OCI-M2 (cell line): ENCODE measurements around the gene DDOST.
"Not testable (repeated sequence)": the region's sequence is repeated elsewhere in the genome, so short reads cannot be mapped to it uniquely, and the experiment has no call there.

Source experiments
- DNase-seq: peaks from one replicate; lab custom pipeline; 2025; ENCODE audit not compliant: unreplicated experiment; lab: John Stamatoyannopoulos, UW

DDOST gene

DNA sequence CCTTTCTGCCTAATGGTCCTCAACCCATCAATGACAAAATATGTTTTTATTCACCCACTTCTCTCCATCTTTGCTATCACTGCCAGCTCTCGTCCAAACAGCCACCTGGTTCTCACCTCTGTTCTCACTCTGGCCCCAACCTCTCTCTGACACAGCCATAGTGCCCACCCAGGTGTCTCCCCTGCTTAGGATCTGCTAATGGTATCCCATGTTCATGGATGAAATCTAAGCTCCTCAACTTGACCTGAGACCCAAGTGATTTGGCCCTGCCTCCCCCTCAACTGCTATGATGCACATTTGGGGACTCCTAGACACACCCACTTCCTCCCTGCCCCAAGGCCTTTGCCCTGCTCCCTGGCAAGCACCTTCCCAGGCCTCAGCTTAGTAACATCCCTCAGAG lies 30.7 kb upstream of the DDOST start:
- DNase-seq: no peak

DNA sequence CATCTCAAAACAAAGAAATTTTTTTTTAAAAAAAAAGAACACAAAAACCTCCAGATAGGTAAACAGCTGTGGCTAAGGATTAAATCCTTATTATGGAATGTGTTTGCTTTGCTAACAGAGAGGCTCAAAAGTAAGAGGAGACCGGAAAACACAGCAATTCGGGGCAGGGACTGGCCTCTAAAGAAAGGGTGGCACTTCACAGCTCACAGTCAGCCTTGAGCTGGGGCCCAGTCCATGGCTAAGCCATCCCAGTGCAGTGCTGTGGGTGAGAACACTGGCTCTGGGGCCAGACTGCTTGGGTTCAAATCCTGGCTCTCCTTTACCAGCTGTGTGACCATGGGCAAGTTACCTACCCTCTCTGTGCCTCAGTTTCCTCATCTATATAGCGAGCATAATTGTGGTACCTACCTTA lies 28.5 kb upstream of the DDOST start:
- no peak for DNase-seq

DNA sequence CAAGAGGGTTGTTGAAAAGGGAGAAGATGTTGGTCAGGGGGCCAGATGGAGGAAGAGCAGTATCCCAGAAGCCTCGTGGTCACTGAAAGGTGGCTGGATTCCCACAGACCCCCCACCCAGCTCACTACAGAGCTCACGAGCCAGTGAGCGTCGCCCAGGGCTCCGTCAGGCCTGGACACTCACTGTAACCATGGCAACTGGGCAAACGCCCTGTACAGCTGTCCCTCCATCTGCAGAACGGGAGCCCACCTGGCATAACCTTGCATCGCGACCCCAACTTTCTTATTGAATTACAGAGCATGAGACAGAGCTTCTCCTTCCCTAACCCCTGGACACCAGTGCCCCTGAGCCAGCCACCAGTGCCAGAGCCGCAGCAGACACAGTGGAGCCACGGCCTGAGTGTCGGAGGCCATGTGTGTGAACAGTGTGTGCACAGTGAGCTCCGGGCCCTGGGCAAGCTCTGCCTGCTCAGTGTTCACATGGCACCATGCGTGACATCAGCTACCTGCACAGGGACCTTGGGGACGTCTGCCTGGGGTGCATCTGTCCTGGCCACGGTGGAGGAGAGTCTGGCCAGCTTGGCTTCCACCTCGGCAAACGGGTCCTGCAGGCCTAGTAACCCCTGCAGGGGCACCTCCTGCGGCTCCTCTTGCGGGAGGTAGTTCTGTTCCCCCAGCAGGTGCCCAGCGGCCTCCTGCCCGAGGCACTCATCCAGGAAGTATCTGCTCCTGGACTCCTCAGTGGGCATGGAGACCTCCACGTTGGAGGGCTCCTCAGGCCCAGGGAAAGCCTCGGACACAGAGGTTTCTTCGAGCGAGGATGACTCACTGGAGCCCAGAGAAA lies 25.9 kb upstream of the DDOST start:
- no peak for DNase-seq

DNA sequence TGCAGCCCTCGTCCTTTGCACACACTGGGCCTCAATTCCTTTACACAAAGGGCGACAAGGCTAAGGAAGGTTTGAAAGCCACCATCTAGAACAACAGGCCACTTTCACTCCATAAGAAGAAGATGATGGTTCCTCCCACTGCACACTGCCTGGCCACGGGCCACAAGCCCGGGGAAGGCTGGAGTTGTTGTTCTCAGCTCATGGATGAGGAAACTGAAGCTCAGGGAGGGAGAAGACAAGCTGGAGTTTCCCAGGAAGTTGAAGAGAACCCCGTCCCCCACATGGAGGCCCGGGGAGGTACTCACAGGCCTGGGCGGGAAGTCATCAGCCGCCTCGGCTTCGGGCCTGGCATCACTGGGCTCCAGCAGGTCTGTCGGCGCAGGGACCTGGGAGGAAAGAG lies 24.6 kb upstream of the DDOST start:
- no peak for DNase-seq

DNA sequence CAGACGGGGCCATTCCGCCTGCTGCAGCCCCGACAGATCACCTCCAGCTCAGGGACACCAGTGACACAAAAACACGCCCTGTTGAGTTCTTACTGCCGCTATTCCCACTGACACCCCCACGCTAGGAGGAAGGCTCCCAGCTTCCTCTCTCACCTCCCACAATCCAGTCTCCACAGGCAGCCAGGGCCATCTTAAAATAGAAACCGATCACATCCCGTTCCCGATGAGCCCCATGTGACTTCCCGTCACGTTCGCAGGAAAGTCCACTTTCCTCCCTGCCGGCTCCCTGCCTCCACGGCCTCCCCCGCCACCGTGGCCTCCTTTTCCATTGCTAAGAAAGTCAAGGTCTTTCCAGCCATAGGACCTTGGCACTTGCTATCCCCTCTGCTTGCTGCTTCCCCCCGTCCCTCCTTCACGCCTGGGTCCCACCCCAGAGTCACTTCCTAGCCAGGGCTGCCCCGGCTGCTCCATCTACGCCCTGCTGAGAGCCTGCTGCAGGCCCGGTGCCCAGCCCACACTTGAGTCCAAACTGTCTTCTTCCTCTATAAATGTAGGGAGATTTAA lies 24.0 kb upstream of the DDOST start:
- DNase-seq: no peak

DNA sequence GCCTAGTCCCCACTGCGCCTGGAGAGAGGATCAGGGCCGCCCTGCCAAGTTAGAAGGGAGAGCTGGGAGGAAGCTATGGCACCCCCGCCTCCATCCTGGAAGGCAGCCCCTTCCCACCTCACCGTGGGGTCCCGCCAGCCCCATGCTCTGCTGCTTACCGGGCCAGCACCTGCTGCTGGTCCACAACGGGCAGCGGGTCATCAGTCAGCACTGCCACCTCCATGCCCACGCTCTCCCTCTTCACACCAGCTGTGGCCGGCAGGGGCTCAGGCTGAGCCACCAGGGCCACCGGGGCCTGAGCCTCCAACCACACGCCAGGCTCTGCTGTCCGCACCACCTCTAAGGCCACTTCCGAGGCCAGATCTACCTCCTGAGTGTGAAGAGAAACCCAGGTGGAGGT lies 23.5 kb upstream of the DDOST start:
- DNase-seq: no peak

DNA sequence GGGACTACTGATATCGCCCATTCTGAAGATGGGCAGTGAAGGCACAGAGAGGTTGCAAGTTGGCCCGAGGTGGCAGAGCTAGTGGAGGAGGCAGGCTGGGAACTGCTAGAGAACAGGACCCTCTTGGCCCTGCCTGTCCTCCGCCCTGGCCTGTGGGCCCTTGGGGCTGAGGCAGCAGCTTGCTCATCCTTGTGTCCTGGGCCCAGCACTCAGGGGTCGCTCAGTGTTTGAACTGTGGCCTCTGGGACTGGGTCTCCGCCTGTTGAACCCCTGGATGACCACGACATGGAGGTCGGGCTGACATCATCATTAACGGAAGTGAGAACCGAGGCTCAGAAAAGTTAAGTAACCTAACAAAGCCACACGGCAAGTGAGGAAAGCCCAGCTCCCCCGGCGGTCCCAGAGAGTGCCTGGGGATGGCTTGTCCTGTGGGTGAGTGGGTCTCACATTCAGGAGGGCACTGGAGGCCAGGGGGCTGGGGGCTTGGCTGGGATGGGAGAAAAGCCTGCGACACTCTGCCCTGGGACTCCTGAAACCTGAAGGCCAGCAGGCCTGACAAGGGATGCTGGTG lies 23.0 kb upstream of the DDOST start:
- no peak for DNase-seq

DNA sequence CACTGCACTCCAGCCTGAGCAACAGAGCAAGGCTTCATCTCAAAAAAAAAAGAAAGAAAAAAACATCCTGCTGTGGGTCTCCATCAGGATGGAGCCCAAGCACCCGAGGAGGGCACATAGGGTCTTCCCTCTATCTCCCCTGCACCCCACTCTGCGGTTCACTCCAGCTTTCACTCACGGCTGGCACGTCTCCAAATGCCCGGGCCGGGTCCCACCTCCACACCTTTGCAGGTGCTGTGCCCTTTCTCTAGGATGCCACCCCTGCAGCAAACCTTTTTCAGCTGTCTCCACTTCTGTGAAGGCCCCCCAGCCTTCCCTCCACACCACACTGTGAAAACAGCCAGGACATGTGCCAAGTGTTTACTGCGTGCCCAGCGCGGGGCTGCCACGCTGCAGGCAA lies 22.4 kb upstream of the DDOST start:
- no peak for DNase-seq

DNA sequence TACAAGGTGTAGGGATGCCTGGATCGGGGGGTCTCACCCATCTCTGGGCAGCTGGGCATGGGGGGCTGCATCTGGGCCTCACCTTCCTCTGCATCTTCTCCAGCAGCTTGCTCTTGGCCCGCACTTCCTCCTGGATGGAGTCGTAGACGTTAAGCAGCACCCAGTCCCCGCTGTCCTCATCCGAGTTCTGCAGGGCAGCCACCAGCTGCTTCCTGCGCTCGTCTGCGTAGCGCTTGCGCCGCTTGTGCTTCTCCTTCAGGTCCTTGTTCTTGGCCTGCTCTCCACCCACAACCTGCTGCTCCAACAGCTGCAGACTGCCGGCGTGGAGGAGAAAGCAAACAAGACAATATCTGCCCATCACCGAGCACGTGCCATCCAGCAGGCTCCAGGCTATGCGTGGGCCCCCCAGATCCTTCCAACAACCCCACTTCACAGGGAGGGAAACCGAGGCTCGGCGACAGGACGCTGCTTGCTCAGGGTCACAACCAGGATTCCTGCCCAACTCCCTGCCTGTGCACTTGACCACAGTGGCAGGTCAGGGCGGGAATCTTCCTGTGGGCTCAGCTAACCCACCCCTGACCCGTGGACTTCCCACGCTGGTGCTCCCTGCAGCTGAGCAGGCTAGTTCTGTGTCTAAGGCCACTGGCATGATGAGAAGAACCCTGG lies 21.5 kb upstream of the DDOST start:
- no peak for DNase-seq

DNA sequence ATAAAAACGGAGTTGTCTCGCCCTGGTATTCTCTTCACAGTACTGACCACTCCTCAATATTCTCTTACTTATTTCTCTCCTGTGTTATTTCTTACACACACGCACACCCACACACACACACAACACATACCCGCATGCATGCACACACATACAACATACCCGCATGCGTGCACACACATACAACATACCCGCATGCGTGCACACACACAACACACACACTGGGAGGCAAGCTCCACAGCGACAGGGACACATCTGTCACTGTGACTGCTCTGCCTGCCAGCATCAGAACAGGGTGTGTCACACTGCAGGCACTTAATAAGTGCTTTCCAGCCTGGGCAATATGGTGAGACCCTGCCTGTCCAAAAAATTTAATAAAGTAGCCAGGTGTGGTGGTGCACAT lies 20.8 kb upstream of the DDOST start:
- no peak for DNase-seq

DNA sequence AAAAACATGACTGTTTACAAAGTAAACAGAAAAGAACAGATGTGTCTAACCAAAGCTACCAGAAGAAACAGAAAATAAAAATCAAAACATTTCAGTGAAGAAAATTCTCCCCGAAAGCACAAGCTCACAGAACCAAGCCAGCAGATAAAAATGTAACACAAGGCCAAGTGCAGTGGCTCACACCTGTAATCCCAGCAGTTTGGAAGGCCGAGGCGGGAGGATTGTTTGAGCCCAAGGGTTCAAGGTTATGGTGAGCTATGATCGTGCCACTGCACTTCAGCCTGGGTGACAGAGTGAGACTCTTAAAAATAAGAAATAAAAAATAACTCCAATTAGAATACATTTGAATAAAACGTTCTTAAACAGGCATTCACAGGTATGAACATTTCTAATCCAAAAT lies 19.1 kb upstream of the DDOST start:
- DNase-seq: no peak

DNA sequence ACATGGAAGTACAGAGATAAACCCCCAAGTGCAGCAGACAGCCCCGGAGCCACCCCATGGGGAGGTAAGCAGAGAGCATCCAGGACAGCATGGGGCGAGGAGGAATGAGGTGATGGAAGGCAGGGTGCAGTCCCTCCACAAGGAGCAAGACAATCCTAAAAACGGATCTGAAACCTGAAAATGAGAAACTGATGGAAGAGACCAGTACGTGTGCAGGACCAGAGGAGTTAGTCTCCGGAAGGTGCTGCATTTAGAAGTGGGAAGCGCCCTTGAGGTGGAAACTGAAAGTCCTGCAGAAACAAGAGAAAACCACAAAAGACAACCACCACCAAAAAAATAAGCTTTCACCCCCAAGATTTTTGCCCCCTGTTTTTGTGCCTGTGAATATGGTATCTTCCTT lies 17.4 kb upstream of the DDOST start:
- no peak for DNase-seq

DNA sequence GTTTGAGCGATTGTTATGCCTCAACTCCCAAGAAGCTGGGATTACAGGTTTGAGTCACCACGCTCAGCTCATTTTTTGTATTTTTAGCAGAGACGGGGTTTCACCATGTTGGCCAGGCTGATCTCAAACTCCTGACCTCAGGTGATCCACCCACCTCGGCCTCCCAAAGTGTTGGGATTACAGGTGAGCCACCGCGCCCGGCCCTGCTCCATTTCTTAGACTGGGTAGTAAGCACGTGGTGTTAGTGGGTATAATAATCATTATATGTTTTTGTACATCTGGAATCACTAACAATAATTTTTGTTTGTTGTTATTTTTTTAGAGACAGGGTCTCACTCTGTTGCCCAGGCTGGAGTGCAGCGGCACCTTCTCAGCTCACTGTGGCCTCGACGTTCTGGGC lies 12.5 kb upstream of the DDOST start:
- not testable (repeated sequence) for DNase-seq

DNA sequence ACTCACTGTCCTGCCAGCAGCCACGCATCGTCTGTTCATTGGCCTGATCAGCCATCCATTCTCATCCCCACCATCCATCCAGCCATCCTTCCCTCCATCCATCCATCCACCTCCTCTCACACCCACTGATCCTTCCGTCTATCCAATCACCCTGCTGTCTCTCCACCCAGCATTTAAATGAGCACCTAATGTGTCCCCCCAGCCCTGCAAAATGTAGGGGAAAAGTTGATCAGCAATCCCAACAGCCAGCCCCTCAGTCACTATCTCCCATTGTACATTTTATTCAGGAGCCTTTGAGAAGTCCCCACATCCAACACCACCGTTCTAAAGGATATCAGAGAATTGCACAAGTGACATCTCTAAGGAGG lies 11.1 kb upstream of the DDOST start:
- DNase-seq: no peak

DNA sequence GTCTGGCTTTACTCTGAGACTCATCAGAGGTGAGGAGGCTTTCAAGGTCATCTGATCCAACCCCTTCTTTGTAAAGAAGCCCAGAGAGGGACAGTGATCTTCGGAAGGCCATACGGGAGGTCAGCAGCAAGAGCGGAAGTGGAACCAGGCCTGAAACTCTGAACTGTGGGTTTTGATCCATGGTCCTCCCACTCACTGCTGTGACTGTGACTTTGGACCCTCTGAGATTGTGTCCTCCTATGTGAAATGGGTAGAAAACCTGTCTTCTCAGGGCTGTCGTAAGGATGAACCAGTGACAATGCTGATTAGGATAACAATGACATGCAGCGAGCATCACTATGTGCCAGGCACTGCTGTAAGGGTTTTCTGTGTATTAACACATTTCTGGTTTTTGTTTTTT lies 9.8 kb upstream of the DDOST start:
- DNase-seq: no peak

DNA sequence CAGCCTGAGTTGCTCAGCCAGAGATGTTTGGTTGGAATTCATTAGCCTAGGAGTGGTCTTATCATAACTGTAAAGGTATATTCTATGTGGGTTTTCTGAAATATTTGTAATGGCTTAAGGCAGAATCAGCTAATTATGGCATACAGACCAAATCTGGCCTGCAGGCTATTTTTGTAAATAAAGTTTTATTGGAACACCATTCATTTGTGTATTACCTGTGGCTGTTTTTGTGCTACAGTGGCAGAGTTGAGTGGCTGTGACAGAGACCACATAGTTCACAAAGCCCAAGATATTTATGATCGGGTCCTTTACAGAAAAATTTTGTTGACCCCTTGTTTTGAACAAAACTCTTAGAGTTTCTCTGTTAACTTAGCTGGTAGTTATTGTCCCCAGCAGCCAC lies 7.4 kb upstream of the DDOST start:
- DNase-seq: no peak

DNA sequence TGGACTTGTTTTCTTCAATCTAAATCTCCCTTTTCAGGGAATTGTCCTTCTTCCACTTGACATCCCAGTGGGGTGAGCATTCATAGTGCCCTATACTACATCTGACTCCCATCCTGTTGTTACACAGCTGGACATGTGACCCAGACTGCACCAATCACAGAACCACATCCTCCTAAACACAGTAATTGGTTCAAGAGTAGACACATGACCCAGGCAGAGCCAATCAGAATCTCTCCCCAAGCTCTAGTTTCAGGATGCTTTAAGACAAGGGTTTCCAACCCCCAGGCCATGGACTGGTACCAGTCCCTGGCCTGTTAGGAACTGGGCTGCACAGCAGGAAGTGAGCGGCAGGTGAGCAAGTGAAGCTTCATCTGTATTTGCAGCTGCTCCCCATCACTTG lies 5.6 kb upstream of the DDOST start:
- no peak for DNase-seq

DNA sequence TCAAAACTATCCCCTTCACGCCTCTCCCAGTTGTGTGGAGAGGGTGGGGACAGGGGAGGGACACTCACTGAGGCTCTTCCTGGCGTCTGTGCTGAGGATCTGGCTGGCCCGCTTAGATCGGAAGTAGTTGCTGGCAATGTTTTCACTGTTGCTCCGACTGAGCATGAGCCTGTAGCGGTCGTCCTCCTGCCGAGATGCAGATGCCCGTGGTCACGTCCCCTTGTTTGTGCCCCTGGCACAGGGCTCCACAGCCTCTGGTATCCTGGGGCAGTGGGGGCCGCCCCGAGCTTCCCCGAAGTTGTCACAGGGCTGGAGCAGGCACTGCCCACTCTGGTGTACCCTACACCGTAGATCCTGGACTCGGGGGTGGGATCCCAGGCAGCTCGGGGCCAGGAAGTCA lies 5.0 kb upstream of the DDOST start:
- no peak for DNase-seq

DNA sequence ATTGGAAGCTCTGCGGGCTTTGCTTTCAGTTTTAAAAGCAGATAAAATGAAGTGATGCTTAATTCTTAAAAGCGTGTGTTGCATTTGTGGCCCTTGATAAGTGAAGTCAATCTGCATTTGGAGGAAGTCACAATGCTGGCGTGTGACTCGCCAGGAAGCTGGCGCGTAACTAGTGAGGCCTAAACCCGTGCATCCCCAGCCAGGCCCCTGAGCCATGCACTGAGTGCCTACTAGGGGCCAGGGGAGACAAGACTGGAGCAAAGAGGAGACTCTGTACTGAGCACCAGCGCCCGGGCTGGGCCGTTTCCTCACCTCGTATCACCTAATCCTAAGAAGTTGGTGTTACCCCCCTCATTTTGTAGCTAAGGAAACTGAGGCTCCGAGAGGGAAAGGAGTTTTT lies 4.6 kb upstream of the DDOST start:
- no peak for DNase-seq

DNA sequence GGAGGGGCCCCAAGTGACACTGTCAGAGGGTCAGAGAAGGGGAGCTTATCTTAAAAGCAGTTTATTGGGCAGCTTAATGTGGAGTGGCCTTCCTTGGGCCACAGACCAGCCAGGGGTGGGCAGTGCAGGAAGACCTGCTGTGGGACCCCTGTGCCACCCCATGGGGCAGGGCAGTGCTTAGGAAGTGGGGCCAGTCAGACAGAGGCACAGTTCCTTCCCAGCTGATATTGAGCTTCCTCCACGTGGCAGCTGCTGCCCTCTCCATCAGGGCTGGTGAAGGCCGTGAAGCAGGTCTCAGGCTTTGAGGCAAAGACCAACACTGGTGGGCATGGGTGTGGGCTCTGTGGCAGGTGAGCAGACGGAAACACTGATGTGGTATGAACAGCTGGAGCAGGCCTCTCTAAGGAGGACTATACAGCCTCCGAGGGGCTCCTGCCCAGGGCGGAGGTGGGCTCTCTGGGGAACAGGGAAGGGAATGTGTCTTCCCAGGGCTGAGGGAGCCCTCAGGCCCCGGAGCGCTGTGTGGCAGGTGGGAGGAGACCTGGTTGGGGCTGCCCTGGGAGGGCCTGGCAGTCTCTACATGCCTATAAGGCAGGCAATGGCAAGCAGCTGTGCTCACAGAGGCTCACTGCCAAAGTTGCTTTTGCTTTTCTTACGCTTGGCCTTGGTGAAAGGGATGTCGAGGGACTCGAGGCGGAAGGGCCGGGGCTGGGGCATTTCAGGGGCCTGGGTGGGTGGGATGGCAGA lies 3.0 kb upstream of the DDOST start:
- DNase-seq: no peak

DNA sequence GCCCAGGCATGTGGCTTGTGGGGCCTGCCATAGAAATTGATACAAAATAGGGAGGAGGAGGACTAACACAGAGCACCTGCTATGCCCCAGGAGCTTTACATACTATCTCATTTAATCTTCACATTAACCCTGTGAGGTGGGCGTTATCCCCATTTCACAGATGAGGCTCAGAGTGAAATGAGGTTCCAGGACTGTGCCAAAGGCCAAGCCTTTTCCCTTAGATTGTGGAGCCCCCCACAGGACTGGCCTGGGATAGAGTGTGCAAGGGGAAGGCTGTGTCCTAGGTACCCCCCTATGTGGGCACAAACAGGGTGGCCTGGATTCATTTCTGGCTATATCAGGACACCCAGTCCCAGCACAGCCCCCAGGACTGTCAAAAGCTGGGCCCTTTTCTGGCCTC lies 2.2 kb upstream of the DDOST start:
- DNase-seq: no peak

DNA sequence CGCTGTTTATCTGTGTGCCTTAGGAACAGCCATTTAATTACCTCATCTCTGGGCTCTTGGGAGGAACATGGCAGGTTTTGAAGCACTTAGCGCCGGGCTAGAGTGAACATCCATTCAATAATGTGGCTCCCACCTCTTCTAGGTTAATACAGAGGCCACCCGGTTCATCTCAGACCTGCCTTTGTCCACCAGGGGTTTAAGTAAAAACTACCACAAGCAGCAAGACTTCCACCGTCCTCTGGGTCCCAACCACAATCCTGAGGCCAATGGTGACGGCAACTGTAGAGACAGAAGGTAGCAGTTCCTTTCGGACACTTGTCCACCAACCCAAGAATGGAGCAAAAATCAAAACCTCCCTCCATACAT lies 924 bp upstream of the DDOST start:
- no peak for DNase-seq
